8988T (cell line): ENCODE results near the gene IQGAP3.
"Not testable (repeated sequence)": the region's sequence is repeated elsewhere in the genome, so short reads cannot be mapped to it uniquely, and the experiment has no call there.

Experiments
- DNase-seq: peaks from one replicate; pipeline ENCODE4 v3.0.0; 2011

The IQGAP3 gene

DNA sequence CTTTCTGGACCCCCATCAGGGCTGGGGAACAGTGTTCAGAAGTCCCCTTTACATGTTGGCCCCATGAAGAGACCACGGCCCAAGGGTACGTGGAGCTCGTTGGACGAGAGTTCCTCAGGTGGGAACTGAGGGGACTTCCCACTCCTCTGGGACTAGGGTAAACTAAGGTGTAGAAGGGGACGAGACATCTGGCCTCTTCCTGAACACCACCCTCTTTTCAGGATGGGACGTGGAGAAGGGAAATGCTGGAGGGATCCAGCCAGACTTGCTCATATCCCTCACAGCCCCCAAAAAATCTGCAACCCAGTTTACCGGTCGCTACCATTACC lies 21.3 kb upstream of the IQGAP3 start:
- no peak for DNase-seq

DNA sequence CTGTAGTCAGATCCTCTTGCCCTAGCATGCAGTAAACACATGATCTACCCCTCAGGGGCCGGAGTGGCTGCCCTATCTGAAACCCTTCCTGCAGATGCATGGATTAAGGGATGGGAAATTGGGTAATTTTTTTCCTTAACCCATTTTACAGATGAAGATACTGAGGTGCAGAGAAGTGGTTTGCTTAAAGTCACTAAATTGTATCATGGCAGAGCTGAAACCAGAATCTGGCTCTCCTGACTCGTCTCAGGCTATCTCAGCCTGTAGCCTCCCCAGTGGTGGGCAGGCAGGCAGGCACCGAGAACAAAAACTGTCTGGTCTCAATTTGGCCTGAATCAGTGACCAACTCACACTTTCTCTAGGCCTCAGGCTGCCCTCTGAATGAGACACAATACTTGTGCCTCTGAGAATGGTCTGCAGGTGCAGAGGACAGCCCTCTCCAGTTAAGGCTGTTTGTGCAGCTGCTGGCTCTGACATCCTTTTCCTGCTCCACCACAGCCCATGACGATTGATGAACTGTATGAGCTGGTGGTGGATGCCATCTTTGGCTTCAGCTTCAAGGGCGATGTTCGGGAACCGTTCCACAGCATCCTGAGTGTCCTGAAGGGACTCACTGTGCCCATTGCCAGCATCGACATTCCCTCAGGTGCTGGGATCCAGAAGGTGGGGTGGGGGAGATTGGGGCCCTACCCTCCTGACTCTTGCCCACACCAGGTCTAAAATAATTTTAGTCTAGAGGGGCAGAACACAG lies 20.7 kb upstream of the IQGAP3 start:
- DNase-seq, result no peak

DNA sequence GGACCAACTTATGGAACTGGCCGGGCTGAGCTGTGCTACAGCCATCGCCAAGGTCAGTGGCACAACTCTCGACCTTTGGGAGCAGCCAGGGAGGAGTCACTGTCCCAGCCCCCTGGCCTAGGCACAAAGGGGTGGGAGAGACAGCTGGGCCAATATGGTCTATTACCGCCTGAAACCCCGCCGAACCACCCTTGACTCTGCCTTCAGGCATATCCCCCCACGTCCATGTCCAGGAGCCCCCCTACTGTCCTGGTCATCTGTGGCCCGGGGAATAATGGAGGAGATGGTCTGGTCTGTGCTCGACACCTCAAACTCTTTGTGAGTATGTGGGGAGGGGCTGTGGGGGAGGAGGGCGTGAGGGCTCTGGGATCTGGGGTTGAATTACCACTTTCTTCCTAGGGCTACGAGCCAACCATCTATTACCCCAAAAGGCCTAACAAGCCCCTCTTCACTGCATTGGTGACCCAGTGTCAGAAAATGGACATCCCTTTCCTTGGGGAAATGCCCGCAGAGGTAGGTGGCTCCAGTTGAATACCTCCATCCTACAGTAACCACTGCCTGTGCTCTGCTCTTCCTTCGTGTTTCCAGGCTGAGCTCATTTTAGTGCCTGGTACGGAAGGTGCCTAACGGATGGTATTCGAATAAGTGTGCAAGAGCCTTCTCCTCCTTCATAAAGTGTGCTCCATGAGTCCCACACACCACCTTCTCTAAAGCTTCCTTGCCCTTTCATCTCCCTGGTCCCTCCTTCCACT lies 20.0 kb upstream of the IQGAP3 start:
- no peak for DNase-seq

DNA sequence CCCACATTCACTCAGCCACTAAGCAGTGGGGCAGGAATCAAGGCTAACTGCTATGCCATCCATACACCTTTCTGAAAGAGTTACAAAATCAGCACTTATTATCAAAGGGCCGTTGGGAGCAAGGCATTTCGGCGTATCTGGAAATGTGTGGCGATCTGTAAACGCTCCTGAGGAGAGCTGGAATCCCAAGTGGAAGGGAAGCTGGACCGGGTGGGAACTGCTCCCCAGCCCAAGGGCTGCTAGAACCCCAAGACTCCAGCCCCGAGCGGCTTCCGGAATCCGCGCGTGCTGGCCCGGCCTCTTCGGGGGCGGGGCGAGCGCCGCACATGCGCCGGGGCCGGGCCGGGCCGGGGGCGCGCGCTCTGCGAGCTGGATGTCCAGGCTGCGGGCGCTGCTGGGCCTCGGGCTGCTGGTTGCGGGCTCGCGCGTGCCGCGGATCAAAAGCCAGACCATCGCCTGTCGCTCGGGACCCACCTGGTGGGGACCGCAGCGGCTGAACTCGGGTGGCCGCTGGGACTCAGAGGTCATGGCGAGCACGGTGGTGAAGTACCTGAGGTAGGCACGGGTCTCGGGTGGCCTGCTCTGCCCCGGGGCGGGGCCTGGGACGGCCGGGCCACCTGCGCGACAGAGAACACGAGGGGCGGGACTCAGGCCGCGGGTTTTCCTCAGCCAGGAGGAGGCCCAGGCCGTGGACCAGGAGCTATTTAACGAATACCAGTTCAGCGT lies 19.2 kb upstream of the IQGAP3 start, which contains the start of gene NAXE:
Gene NAXE (plus strand): TSS at position 345 of the 726 bp plus-strand sequence. CDS start 29 bp downstream, at position 374.
- peak; percentile 69 for DNase-seq

DNA sequence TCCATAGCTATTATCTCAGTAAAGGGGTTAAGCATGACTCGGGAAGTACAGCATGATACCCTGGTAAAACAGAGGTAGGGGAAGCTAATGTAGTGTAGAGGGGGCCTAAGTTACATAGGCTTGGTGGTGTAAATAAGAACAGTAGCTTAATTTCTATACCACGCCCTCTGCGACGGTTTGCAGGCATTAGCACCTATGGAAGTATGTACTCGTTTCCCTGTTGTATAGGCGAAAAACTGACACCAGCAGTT lies 18.7 kb upstream of the IQGAP3 start:
- no peak for DNase-seq

DNA sequence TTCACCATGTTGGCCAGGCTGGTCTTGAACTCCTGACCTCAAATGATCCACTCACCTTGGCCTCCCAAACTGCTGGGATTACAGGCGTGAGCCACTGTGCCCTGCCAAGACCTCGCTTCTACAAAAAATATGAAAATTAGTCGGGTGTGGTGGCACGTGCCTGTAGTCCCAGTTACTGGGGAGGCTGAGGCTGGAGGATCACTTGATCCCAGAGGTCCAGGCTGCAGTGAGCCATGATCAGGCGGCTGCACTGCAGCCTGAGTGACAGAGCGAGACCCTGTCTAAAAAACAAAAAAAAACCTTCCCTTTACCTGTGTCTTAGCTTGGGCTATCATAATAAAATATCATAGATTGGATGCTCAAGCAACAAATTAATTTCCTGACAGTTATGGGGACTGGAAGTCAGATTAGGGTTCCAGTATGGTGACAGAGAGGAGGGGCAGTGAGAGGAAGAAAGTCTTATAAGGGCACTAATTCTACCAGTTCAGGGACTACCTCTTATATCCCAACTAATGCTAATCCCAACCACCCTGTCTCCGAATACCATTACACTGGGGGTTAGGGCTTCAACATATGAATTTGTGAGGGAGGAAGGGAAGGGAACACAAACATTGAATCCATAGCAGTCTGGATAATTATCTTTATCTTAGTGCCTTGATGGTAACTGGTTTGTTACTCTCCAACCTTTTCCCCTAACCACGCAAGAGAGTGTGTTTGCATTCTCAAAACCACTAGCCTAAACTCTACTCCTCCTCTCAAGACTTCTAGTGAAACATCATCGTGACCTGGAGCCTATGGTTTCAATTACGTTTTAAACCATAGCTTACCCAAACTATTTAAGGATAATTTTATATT lies 18.2 kb upstream of the IQGAP3 start:
- no peak for DNase-seq

DNA sequence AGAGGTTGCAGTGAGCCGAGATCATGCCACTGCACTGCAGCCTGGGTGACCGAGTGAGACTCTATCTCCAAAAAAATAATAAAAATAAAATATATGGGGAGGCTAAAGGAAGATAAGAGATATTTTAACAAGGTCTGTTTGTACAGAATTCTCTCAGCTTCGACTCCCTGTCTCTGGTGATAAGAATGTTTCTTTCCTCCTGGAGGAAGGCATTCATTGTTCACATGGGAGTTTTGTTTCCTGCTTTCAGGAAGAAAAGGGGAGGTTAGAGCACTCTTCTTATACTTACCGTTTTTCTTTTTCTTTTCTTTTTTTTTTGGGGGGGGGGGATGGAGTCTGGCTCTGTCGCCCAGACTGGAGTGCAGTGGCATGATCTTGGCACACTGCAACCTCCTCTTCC lies 17.2 kb upstream of the IQGAP3 start:
- no peak for DNase-seq

DNA sequence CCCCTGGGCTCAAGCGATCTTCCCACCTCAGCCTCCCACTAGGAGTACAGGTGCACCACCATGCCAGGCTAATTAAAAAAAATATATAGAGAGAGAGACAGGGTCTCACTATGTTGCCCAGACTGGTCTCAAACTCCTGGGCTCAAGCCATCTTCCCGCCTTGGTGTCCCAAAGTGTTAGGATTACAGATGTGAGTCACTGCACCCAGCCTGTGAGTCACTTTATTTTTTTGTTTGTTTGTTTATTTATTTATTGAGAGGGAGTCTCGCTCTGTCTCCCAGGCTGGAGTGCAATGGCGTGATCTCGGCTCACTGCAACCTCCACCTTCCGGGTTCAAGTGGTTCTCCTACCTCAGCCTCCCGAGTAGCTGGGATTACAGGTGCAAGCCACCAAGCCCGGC lies 15.6 kb upstream of the IQGAP3 start:
- not testable (repeated sequence) for DNase-seq

DNA sequence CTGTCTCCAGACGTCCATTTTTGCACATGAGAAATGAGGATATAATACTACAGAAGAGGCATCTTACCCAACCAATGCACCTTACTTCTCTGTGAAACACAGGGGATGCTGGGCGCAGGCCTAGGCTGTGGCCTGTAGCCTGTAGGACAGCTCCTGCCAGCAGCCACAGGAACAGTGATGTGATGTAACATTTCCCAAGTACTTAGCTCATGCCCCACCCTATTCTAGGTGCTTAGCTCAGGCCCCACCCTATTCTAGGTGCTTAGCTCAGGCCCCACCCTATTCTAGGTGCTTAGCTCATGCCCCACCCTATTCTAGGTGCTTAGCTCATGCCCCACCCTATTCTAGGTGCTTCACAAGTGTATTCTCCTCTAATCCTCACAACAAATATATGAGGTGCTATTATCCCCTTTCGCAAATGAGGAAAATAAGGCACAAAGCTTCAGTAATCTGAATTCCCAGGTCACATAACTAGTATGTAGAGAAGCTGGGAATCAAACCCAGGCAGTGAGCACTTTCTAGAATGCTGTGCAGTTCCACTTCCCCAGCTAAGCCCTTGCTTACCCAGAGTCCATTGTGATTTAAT lies 14.6 kb upstream of the IQGAP3 start:
- no peak for DNase-seq

DNA sequence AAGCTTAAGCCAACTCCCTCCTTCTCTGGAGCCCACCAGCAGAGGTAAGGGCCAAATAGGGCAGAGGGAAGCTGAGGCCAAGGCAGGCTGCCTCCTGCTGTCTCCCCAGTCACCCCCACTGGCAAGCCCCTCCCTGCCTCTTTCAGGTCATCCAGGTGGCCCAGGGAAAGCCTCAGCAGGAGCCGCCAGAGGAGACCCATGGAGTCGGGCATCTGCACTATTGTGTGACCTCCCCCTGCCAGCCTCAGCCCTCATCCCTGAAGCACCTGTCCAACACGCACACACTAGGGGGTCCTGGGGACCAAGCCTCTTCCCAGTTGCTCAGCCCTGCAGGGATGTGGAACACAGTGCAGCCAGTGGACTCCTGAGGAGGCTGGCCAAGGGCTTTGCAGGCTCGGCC lies 14.0 kb upstream of the IQGAP3 start:
- DNase-seq, result no peak

DNA sequence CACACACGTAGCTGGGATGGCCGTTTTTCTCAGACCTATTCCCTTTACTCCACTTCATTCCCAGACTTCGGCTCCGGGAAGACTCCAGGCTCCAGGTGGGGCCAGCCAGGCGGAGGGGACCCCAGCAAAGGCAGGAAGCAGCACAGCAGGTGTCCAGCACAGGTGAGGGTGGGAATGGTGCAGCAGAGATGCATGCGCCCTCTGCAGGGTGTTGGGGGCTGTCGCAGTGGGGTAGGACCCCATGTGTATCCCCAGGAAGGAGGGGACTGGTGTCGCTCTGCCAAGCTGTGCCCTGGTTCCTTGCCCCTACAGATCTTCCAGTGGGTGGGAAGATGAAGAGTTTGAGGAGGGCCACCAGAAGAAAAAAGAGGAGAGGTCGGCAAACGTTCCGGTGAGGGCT lies 12.4 kb upstream of the IQGAP3 start:
- peak; percentile 62 for DNase-seq

DNA sequence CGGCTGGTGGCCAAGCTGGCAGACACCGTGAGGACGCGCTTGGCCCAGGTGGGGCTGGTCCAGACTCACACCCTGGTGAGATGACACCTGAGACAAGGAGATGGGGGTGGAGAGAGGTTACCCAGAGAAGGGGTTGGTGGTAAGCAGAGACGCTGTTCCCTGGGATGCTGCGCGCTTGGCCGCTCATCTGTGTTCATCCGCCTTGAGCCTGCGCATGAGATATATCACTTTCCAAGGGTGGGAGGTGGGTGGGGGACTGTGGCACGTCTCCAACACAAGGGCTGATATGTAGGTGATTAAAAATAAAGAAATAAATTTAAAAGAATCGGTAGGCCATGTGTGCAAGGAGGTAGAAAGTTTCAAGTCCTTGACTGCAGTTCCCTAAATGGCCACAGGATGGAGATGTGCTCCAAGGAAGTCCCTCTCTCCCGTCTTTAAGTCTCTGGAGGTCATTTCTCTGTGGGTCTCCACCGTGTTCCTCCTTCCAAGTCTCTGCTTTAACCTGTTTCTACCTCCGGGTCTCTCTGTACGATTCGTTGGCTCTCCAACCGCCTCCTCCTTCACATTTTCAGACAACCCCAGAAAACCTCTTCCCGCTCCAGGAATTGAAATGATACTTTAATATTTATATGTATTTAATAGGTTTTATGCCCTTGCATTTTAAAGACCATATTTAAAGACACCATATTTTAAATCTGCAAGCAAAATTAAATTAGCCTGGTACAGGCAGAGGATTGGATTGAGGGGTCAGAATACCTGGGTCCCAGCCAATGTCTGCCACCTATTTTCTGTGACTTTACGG lies 11.7 kb upstream of the IQGAP3 start:
- peak; percentile 63 for DNase-seq

DNA sequence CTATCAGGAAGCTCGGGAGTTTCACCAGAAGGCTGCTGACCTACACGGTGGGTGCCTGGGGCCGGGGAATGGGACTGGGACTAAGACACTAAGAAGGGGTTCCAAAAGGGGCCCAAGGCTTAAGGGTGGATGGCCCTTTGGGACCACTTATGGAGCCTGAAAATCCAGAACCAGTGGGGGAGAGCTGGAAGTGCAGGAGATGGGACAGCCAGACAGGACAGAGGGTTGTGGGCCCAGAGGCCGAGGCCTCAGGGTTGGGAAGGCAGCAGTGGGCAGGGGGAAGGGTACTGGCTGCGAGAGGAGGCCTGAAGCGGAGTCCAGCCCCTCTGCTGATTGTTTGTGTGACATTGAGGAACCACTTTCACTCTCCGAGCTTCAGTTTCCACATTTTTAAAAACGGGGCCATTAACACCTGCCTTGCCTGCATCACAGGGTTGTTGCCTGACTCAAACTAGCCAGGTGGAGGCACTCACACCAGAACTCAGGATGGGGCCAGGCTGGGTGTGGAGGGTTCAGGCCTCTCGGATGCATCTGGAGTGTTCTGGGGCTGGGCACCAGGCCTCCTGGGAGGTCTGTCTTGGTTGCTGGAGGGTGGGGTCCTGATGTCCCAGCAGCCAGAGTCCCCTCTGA lies 10.1 kb upstream of the IQGAP3 start:
- DNase-seq, result no peak

DNA sequence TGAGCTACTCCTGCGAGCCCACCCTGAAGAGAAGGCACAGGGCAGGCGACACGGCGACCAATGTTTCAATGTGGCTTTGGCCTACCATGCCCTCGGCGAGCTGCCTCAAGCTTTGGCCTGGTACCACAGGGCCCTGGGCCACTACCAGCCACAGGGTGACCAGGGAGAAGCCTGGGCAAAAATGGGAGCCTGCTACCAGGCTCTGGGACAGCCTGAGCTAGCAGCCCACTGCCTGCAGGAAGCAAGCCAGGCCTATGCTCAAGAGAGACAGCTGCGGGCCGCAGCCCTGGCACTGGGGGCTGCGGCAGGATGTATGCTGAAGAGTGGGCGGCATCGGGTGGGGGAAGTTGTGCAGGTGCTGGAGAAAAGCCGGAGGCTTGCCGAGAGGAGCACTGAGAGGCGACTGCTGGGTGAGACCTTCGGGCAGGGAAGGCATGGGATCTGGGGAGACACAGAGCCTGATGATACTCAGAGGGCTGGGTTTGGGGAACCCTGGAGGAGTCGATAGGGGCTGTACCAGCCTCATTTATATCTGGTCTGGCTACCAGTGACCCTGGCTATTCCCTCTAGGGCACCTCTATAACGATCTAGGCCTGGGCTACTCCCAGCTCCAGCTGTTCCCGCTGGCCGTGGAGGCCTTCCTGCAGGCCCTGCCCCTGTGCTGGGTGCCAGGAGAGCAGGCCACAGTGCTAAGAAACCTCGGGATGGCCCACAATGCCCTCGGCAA lies 9.5 kb upstream of the IQGAP3 start:
- no peak for DNase-seq

DNA sequence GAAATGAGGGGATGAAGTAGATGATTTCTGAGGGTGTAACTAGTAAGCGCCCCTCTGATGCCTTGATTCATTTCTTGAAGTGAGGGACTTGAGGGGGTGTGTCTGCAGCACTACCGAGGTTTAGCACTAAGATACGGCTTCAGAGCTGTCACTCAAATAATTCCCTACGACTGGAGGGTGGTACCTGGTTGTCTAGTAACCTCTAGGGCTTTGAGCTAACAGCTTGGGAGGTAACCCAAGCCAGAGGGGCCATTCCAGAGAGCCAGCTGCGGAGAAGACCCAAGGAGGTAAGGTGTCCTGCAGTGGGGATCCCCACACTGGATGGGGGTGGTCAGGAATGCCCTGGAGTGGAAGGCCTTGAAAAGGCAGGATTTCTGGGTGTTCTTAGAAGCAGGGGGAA lies 7.1 kb upstream of the IQGAP3 start, which contains the start of gene TTC24:
Gene TTC24 (plus strand): TSS at position 252 of the 400 bp plus-strand sequence. CDS start 1,642 bp downstream, outside the sequence.
- DNase-seq, result no peak

DNA sequence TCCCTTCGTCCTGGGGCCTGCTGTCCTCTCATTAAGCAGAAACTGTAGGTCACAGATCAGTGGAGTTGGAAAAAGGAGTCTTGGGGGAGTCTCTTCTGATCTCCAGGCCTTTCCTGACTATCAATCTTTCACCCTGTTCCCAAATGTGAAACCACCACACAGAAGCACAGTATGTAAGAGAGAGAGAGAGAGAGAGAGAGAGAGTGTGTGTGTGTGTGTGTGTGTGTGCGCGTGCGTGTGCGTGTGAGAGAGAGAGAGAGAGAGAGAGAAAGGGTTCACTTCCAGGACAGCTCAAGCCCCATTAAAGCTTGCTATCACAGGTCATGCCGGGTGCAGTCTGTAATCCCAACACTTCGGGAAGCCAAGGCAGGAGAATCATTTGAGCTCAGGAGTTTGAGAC lies 5.7 kb upstream of the IQGAP3 start:
- DNase-seq, result no peak

DNA sequence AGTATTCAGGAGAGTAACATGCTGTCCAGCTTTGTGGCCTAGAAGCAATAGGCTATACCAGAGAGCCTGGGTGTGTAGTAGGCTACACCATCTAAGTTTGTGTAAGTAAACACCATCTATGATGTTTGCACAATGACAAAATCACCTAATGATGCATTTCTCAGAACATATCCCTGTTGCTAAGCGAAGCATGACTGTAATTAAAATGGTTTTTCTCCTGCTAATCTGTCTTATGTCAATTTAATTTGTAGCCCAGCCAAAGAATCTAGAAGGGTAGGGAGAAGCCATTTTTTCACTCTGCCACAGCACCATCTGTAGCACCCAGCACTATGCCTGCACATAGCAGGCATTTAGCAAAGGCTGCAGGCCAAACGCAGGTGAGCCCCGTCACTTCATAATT lies 5.2 kb upstream of the IQGAP3 start:
- DNase-seq, result no peak

DNA sequence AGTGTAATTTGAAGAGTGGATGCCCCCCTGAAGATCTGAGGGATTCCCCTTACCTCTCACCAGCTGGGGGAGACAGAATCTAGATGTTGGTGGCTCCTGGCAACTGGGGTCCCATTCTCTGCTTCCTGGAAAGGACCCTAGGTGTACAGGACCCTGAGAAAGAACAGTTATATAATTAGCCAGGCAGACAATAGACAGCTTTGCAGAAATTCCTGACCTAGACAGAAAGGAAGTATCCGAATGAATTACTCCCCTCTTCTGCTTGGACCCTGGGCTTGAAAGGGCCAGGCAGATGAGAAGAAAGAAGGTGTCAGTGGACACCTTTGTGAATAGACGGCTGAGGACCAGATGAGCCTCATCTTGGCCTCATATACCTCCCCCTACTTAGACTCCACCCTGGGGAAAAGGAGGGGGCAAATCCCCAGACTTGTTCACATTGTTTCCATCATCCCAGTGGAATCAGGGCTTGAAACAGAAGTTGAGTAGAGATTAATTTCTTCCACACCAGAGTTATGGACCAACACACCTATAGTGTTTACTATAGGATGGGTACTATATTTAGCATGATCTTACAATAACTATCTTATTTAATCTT lies 1.8 kb upstream of the IQGAP3 start:
- no peak for DNase-seq

DNA sequence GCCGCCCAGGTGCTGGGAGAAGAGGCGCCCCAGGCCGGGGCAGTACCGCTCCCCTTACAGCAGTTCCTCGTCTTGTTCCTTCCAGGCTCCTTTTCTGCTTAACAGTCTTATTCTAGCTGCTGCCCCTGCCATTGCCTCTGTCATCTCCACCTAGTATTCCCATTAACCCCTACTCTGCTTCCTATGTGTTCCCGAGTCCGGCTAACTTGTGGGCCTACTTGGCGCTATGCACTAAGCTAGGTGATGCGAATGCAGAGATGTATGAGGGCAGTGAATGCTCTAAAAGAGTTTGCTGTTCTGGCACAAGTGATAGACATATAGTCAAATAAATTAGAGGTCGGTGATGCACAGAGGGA lies 276 bp upstream of the IQGAP3 start:
- DNase-seq, result no peak

DNA sequence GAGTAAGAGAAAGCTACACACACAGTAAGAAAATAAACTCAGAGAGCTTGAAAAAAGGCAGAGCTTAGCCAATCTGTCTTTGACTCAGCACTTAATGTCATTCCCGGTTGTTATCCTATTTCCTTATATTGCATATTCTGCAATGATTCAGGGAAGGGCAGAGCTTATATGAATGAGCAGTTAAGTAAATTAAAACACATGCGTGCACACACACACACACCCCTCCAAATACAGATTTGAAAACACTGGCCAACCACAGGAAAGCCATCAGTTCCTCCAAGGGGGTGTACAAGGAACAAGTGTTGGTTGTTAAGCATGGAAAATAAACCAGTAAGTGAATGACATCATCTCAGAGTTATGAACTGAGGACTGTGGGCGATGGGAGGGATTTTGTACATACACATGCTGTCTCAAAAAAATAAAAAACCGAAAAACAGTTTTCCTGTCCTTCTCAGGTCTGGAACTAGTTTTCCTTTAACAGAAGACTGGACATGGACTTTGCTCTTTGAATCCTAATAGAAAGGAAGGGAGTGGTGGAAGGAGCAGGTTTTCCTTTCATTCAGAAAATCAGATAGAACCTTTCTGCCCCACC lies 1.0 kb downstream of the IQGAP3 start:
- DNase-seq, result no peak
